MM.1S (cell line): ENCODE measurements around the gene GYPE.
"Not testable (repeated sequence)": the region's sequence is repeated elsewhere in the genome, so short reads cannot be mapped to it uniquely, and the experiment has no call there.

Source experiments
- CTCF ChIP-seq: fragments of 300-600 bp; sonication (generic); IDR thresholded peaks from 2 replicates; pipeline ENCODE4 v1.5.1; 2016; ENCODE audit warnings: antibody characterized with exemption, low read length, mixed read lengths
- EZH2 ChIP-seq: fragments of 300-600 bp; sonication (generic); optimal IDR thresholded peaks from 2 replicates; pipeline ENCODE3; 2017; ENCODE audit warnings: low read depth, mild to moderate bottlenecking, antibody characterized with exemption, low read length, mixed read lengths
- EZH2phosphoT487 ChIP-seq: fragments of 300-600 bp; sonication (generic); IDR thresholded peaks from 2 replicates; pipeline ENCODE4 v1.6.1; 2018; ENCODE audit warnings: antibody characterized with exemption, low read length

- TF ChIP-seq CTCF, EZH2, EZH2phosphoT487: not testable (repeated sequence)
Measured at GRCh38 chr4:143905440-143905839, at the start of gene GYPE.
